ENCODE data around the gene BHLHA9.

BHLHA9 gene

DNA sequence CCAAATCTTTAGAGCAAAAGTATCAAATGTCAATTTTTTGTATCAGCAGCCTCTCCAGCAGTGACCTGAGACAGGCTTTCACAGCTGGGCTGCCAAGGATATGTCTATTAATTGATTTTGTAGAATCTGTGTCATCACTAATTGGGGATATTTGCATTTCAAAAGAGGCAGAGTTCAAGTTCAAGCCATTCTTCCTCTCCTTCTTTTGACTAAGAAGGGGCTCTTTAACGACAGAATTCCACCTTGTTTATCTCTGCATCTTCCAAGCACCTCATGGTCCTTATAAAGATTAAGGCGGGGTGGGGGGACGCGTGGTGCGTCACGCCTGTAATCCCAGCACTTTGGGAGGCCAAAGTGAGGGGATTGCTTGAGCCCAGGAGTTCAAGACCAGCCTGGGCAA lies 15.2 kb upstream of the BHLHA9 start:
- no peak for DNase-seq (ENCODE audit: low read depth)

DNA sequence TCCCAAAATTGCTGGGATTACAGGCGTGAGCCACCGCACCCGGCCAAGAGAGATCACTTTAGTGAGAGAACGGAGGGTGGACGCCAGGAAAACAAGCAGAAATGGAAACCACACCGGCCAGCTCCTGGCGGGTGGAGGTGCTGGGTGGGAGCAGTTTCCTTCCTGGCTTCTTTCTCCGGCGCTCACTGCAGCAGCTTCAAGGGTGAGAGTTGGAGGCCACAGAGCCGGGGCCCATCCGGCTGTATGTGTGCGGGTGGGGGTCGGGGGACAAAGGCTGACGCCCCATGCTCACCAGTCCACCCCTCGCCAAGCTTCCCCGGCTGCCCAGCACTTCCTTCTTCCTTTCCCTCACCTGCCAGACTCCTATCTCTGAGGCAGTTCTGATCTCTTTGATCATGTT lies 13.5 kb upstream of the BHLHA9 start:
- no peak for DNase-seq (ENCODE audit: low read depth)

DNA sequence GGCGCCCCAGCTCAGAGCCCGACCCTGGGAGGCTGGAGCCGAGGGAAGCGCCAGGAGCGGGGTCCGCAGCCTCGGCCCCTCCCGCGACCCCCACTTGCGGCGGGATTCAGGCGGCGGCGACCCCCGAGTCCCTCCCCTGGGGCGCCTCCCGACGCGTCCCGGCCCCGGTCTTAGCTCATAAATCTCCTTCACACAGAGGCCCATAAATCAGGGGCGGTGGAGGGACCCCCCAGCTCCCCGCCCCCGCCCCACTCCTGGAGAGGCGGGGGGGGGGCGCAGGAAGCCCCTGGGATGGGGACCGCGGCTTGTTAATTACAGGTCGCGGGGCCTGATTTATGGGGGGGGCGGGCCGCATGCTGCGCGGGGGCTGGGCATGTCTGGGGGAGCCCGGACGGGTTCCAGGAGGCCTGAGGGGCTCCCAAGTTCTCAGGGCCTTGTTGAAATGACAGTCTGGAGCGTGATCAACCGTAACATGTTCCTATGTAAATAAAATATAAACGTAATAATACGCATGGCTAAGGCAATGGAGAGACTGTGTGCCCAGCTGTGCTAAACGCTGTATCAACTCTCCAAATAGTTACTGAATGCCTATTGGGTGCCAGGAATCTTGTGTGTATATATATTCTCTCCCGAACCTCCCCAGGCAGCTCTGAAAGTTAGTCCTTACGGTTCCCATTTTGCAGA lies 10.0 kb upstream of the BHLHA9 start:
- DNase-seq (ENCODE audit: low read depth) = no peak

DNA sequence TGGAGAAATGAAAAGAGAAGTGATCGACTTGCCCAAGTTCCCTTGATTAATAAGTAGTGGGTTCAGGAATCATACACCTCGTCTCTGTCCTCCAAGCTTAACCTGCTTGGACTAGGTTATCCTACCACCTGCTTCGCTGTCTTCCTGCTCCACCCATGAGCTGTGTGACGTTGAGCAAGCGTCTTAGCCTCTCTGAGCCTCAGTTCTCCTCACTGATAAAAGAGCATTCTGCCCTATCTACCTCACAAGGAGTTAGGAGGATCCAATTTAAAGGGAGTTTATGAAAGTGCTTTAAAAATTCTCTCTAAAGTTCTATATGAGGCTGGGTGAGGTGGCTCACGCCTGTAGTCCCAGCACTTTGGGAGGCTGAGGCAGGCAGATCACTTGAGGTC lies 9.5 kb upstream of the BHLHA9 start:
- no peak for DNase-seq (ENCODE audit: low read depth)

DNA sequence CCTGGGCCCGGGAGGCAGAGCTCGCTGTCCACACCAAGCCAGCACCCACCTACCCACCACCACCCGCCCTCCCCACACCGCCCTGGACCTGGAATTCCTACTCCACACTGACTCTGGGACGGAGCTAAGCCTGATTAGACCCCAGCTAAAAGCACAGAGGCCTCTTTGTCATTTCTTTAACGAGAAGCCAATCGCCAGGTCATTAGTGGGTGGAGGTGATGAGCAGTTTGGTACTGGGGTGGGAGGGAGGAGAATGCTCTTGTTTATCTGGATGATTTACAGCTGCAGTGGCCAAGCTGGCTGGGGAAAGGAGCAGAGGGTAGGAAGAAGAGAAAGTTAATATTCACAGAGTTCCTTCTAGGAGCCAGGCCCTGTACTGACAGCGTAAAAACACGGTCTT lies 6.0 kb upstream of the BHLHA9 start:
- DNase-seq (ENCODE audit: low read depth) = no peak

DNA sequence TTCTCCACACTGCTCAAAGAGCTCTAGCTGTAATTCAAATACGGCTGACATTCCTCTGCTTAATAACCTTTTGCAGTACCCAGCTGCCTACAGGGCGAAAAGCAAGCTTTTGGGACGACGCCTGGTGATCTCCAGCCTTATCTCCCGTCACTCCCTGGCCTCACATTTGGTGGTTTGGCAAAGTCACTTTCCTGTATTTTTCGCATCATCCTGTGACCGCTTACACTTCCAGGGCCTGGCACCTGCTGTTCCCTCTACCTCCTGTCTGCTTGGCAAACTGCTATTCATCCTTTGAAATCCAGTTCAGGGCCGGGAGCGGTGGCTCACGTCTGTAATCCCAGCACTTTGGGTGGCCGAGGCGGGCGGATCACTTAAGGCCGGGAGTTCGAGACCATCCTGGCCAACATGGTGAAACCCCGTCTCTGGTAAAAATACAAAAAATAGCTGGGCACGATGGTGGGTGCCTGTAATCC lies 2.7 kb upstream of the BHLHA9 start:
- no peak for DNase-seq (ENCODE audit: low read depth)

DNA sequence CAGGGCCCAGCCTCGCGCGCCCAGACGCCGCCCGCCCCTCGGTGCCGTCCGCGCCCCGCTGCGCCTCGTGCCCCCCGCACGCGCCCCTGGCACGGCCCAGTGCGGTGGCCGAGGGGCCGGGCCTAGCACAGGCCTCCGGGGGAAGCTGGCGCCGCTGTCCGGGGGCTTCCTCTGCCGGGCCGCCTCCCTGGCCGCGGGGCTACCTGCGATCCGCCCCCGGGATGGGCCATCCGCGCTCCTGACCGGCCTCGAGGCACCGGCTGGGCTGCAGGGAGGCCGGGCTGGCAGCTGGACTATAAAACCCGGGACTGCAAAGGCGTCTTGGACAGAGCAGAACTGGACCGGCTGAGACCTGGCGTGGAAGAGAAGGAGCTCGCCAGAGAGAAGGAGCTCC lies 783 bp downstream of the BHLHA9 start:
- no peak for DNase-seq (ENCODE audit: low read depth)

DNA sequence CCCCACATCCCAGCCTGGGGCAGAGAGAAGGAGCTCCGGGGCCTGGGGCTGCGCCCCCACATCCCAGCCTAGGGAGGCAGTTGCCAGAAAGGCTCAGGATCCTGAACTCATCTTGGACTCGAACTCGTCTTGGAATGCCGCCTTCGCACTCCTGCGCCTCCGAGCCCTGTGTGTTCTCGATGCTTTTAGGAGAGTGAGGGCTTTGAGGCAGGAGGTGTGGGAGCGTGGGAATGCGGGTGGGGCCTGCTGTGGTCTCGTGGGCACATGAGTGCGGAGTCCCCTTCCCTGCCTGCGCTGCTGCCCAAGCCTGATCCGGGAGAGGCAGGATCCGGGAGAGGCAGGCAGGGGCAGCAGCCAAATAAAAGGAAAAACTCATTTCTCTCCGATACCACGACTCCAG lies 1.2 kb downstream of the BHLHA9 start:
- DNase-seq (ENCODE audit: low read depth) = no peak

DNA sequence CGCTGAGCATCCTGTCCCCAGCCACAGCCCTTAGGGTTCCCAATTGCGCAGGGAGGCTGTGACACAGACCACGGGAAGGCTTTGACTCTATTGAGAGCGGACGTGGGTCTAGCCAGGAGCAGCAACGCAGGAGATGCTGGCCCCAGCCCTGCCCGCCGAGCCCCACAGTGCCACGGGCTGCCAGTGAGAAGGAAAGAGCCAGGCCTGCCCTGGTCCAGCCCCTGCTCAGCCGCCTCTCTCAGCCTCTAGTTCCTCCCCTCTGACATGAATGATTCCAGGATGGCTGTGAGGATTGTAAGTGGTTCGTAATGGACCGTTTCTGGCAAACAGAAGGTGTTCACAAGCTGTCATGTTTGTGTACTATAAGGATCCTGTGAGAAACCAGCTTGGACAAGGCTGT lies 2.5 kb downstream of the BHLHA9 start:
- no peak for DNase-seq (ENCODE audit: low read depth)

DNA sequence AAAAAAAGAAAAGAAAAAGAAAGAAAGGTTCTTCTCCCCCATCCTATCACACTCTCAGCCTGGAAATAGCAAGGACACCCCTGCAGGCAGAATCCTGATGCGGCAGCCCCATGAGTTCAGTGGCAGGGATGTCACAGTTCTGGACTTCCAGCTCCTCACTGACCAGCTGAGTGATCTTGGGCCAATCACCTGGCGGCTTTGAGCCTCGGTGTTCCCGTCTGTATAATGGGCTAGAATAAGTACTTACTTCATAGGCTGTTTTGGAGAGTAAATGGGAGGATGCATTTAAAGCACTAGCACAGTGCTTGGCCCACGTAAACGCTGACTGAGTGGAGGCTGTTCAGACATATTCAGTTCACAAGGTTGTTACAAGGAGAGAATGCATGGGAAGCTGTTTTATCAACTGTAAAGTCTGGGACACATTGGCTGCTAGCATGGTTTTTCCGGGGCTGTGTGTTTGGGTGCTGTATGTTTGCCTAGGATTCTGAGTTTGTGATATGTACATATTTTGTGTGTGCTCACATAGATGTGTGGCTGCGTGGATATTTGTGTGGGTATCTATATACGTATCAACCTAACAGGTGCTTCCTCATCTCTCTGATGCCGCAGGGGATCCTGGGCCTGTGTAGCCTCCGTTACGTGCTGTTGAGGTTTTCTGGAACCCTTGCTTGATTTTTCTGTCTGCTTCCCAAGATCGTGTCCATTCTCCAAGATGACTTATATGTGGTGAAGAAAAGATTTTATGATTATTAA lies 3.4 kb downstream of the BHLHA9 start:
- no peak for DNase-seq (ENCODE audit: low read depth)

DNA sequence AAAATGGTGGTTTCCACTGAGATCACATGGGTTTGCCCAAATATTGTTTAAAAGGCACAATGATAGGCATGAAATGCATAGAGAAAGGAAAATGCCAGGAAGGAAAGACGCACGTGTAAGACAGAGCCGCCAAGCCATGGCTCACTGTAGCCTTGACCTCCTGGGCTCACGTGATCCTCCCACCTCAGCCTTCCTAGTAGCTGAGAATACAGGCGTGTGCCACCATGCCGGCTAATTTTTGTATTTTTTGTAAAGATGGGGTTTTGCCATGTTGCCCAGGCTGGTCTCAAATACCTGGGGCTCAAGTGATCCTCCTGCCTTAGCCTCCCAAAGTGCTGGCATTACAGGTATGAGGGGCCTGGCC lies 4.0 kb downstream of the BHLHA9 start:
- no peak for DNase-seq (ENCODE audit: low read depth)

DNA sequence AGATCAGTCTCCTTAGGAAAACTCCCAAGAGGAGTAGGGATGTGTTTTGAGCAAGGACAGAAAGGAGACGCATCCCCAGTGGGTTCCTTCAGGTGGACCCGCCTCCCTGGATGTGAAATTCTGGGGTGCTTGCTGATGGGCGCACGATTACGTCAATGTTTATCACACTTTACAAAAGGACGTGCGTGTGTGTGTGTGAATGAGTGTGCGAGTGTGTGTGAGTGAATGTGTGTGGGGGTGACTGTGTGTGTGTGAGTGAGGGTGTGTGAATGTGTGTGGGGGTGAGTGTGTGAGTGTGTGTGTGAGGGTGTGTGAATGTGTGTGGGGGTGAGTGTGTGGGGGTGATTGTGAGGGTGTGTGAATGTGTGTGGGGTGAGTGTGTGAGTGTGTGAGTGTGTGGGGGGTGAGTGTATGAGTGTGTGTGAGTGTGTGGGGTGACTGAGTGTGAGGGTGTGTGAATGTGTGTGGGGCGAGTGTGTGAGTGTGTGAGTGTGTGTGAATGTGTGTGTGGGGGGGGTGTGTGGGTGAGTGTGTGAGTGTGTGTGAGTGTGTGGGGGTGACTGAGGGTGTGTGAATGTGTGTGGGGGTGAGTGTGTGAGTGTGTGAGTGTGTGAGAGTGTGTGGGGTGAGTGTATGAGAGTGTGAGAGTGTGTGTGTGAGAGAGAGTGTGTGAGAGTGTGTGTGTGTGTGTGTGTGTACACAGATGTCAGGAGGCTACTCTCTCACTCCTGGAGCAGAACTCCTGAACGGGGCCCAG lies 5.1 kb downstream of the BHLHA9 start:
- DNase-seq (ENCODE audit: low read depth) = no peak

DNA sequence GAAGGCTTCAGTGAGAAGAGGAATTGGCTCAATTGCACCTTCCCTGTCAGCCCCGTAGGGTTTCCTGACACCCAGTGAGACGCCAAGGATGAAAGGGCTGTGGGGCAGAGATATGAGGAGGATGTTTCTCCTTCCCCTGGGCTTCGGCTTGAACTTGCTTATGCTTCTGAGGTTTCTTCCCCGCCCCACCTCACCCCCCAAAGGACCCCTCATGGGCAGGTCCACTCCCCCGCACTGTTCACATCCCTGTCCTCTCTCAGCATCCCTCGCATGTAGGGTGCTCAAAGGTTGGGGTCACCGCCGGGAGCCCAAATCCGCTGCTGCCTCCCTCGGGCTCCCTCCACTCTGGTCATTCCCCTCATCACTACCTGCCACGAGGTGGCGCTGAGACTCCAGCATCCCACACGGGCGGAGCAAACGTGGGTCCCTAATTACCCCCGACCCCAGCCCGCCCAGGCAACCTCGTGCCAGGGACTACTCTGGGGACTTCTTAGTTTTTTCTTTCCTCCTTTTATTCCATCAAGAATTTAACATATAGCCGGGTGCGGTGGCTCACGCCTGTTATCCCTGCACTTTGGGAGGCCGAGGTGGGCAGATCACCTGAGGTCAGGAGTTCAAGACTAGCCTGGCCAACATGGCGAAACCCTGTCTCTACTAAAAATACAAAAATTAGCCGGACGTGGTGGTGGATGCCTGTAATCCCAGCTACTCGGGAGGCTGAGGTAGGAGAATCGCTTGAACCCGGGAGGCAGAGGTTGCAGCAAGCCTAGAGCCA lies 5.9 kb downstream of the BHLHA9 start:
- peak; percentile 33 for DNase-seq (ENCODE audit: low read depth)

DNA sequence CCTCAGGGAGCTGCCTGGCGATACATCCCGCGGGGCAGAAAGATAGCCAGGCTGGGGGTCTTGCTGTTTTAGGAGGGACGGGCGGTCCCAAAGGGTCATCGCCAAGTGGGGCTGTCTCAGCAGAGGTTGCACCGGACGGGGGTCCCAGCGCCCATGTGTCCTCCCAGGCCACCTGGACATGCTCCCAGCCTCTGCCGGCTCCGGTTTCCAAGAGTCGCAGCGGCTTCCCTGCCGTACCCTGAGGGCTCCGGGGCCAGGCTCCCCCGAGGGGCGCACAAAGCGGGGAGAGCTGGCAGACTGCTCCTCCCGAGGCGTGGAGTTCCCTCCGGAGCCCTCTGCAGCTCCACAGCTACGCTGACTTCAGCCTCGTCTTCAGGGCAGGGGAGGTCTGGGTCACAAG lies 10.4 kb downstream of the BHLHA9 start:
- no peak for DNase-seq (ENCODE audit: low read depth)

DNA sequence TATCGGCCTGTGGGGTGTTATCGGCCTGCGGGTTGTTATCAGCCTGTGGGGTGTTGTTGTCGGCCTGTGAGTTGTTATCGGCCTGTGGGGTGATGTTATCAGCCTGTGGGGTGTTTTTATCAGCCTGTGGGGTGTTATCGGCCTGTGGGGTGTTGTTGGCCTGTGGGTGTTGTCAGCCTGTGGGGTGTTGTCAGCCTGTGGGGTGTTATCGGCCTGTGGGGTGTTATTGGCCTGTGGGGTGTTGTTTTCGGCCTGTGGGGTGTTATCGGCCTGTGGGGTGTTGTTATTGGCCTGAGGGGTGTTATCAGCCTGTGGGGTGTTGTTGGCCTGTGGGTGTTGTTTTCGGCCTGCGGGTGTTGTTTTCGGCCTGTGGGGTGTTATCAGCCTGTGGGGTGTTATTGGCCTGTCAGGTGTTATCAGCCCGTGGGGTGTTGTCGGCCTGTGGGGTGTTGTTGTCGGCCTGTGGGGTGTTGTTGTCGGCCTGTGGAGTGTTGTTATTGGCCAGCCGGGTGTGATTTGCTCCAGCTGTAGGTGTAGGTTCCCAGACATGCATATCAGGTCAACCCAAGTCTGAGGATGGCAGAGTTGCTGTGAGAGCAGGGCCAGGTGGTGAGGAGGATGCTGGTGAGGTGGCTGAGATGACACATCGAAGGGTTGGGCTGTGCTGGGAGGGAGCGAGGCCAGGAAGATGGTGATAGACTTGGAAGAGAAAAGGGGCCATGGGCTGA lies 16.3 kb downstream of the BHLHA9 start:
- DNase-seq (ENCODE audit: low read depth) = no peak

DNA sequence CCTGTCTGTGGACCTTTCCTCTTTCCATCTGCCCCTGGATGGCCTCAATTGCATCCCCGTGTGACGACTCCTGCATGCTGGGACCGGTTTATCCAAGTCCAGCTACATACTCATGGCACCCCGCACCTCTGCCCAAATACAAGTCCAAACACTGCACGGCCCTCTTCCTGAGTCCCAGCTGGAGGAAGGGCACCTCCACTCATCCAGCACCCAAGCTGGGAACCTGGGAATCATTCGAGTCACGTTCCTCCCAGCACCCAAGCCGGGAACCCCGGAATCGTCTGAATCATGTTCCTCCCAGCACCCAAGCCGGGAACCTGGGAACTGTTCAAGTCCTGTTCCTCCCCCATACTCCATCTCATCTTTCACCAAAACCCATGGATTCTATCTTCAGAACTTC lies 19.5 kb downstream of the BHLHA9 start:
- DNase-seq (ENCODE audit: low read depth) = no peak

DNA sequence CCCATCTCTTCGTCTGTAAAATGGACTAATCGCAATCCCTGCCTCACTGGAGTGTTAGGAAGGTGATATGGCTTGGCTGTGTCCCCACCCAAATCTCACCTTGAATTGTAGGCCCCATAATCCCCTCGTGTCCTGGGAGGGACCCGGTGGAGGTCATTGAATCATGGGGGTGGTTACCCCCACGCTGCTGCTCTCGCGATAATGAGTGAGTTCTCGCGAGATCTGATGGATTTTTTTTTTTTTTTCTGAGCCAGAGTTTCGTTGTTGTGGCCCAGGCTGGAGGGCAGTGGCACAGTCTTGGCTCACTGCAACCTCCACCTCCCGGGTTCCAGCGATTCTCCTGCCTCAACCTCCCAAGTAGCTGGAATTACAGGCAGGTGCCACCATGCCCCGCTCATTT lies 20.4 kb downstream of the BHLHA9 start:
- no peak for DNase-seq (ENCODE audit: low read depth)

DNA sequence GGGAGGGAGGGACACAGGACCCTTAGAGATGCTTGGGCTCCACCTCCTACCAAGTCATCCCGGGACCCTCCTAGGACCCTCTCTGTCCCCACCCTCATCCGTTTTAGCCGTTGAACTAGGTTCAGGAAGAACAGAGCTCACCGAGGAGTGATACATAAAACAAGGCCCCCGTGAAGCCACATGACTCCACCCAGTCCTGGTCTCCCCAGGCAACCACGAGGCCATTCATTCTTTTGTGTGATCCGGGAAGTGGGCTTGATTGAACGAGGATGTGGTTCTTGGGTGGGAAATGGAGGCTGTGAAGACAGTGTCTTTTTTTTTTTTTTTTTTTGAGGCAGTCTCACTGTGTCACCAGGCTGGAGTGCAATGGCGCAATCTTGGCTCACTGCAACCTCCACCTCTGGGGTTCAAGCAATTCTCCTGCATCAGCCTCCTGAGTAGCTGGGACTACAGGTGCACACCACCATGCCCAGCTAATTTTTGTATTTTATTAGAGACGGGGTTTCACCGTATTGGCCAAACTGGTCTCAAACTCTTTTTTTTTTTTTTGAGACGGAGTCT lies 24.0 kb downstream of the BHLHA9 start:
- no peak for DNase-seq (ENCODE audit: low read depth)

DNA sequence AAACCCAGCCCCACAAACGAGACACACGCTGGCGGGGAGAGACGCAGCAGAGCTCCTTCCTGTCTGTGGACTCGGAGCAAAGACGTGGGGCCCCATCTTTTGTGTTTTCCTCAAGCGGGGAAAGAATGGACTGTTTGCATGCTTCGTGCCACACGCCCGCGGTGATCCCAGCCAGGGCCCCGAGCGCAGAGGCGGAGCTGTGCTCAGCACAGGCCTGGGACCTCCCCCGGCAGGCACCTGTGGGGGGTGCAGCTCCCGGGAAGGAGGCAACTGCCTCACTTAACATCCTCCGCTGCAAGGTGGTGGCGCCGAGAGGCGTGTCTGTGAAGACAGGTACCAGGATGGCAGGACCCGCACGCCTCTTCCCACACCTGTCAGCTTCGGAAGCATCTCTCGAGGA lies 28.4 kb downstream of the BHLHA9 start:
- DNase-seq (ENCODE audit: low read depth) = no peak

DNA sequence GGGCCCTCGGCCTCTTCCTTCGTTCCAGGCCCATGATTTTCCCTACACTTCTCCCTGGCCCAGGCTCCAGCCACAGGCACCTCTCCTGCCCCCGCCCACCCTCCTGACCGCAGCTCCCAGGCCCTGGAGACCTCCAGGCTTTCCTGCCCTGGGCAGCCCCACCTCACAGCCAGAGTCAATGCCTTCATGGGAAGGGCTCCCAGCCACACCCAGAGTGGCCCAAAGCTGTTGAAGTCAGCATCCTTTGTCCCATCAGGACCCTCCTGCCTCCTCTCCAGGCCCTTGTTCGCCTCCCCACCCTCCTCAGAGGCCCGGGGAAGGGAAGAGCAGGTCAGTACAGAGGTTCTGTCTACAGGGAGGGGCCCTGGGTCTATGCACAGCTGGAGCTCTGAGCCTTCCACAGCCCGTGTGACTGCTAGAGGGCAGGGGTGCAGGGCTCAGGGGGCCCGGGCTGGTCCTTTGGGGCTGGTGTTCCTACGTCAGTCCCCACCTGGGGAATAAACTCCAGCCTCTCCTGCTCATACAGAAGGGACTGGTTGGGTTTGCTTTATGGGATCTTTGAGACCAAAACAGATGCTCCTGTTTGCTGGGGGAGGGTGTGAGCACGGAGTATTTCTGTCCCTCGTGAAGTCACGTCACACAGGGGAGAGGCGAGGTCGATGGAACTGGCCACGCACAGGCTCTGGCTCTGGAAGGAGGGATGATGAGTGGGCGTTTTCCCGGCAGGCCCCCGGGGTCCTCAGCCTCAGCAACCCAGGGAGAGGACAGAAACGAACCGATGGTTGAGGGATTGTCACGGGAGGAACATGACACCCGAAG lies 29.5 kb downstream of the BHLHA9 start:
- no peak for DNase-seq (ENCODE audit: low read depth)

All from iris pigment epithelial cell (primary cell).